OCI-LY1 (cell line): ENCODE measurements around the gene HIGD2A.

Source experiments
- EZH2 ChIP-seq: fragments of 200-600 bp; sonication (generic), shearing (Covaris generic); IDR thresholded peaks from 2 replicates; pipeline ENCODE4 v1.8.0; 2017; ENCODE audit warnings: borderline replicate concordance, mixed run types, mild to moderate bottlenecking, antibody characterized with exemption, low read length, moderate library complexity, mixed read lengths
- TF ChIP-seq, protein P1 (sequence below): fragments of 200-600 bp; sonication (generic), shearing (Covaris generic); IDR thresholded peaks from 2 replicates; pipeline ENCODE4 v1.5.1; 2017; ENCODE audit warnings: mild to moderate bottlenecking, antibody characterized with exemption, low read length, moderate library complexity, mixed read lengths

DNA sequence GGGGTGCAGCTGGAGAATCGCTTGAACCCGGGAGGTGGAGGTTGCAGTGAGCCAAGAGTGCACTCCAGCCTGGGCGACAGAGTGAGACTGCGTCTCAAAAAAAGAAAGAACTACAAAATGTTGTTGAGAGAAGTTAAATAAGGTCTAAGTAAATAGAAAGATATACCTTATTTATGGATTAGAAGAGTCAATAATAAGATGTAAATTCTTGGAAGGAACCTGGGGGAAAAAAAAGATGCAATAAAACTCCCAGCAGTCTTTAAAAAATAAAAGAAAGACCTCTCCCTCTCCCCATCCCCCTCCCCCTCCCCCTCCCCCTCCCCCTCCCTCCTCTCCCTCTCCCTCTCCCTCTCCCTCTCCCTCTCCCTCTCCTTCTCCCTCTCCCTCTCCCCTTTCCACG is 44.2 kb downstream of the HIGD2A start:
- TF ChIP-seq, protein P1, sequence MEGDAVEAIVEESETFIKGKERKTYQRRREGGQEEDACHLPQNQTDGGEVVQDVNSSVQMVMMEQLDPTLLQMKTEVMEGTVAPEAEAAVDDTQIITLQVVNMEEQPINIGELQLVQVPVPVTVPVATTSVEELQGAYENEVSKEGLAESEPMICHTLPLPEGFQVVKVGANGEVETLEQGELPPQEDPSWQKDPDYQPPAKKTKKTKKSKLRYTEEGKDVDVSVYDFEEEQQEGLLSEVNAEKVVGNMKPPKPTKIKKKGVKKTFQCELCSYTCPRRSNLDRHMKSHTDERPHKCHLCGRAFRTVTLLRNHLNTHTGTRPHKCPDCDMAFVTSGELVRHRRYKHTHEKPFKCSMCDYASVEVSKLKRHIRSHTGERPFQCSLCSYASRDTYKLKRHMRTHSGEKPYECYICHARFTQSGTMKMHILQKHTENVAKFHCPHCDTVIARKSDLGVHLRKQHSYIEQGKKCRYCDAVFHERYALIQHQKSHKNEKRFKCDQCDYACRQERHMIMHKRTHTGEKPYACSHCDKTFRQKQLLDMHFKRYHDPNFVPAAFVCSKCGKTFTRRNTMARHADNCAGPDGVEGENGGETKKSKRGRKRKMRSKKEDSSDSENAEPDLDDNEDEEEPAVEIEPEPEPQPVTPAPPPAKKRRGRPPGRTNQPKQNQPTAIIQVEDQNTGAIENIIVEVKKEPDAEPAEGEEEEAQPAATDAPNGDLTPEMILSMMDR: no peak
- no peak for TF ChIP-seq EZH2
